SK-N-DZ (cell line): ENCODE results near the gene HNRNPDL.
"Not testable (repeated sequence)": the region's sequence is repeated elsewhere in the genome, so short reads cannot be mapped to it uniquely, and the experiment has no call there.

ENCODE experiments used
- DNase-seq: peaks from one replicate; pipeline ENCODE4 v3.0.0-alpha.2; 2015; ENCODE audit warnings: low spot score

HNRNPDL gene

GRCh38 chr4:82433791-82434190 is 3.5 kb upstream of the HNRNPDL start:
- DNase-seq: no peak

GRCh38 chr4:82432596-82432995 is 2.3 kb upstream of the HNRNPDL start:
- DNase-seq: no peak

GRCh38 chr4:82431831-82432230 is 1.6 kb upstream of the HNRNPDL start:
- DNase-seq: no peak

- DNase-seq: no peak
These were observed 893 bp upstream of the HNRNPDL start for GRCh38 chr4:82430964-82431745.

- DNase-seq: no peak
These were observed 502 bp downstream of the HNRNPDL start for GRCh38 chr4:82429728-82430192.

GRCh38 chr4:82428969-82429727 is 1.1 kb downstream of the HNRNPDL start:
- DNase-seq: peak; percentile 87

- no peak for DNase-seq
These were observed 1.7 kb downstream of the HNRNPDL start for GRCh38 chr4:82428526-82428968.

- no peak for DNase-seq
These were observed 4.8 kb downstream of the HNRNPDL start for GRCh38 chr4:82425478-82425877.

GRCh38 chr4:82423245-82424054 is 6.8 kb downstream of the HNRNPDL start:
- peak; percentile 34 for DNase-seq

GRCh38 chr4:82422616-82423015 is 7.6 kb downstream of the HNRNPDL start:
- peak; percentile 17 for DNase-seq

- peak; percentile 19 for DNase-seq
These were observed 8.3 kb downstream of the HNRNPDL start for GRCh38 chr4:82421796-82422560.

- no peak for DNase-seq
These were observed 10.8 kb downstream of the HNRNPDL start for GRCh38 chr4:82419451-82419850.

- DNase-seq: no peak
These were observed 14.3 kb downstream of the HNRNPDL start for GRCh38 chr4:82415922-82416365.

GRCh38 chr4:82415061-82415460 is 15.2 kb downstream of the HNRNPDL start:
- DNase-seq: not testable (repeated sequence)

- DNase-seq: no peak
These were observed 26.5 kb downstream of the HNRNPDL start for GRCh38 chr4:82403725-82404124.

- DNase-seq: no peak
These were observed 28.0 kb downstream of the HNRNPDL start for GRCh38 chr4:82402196-82402775.

- DNase-seq: no peak
These were observed 28.7 kb downstream of the HNRNPDL start for GRCh38 chr4:82401600-82401999.

GRCh38 chr4:82398263-82398662 is 32.0 kb downstream of the HNRNPDL start:
- DNase-seq: no peak

GRCh38 chr4:82397527-82397926 is 32.7 kb downstream of the HNRNPDL start:
- DNase-seq: no peak

GRCh38 chr4:82394896-82395295 is 35.4 kb downstream of the HNRNPDL start:
- DNase-seq: no peak

GRCh38 chr4:82390061-82390460 is 40.2 kb downstream of the HNRNPDL start:
- DNase-seq: not testable (repeated sequence)
